ENCODE results near the gene COL6A3.
"Not testable (repeated sequence)": the region's sequence is repeated elsewhere in the genome, so short reads cannot be mapped to it uniquely, and the experiment has no call there.

The COL6A3 gene

DNA sequence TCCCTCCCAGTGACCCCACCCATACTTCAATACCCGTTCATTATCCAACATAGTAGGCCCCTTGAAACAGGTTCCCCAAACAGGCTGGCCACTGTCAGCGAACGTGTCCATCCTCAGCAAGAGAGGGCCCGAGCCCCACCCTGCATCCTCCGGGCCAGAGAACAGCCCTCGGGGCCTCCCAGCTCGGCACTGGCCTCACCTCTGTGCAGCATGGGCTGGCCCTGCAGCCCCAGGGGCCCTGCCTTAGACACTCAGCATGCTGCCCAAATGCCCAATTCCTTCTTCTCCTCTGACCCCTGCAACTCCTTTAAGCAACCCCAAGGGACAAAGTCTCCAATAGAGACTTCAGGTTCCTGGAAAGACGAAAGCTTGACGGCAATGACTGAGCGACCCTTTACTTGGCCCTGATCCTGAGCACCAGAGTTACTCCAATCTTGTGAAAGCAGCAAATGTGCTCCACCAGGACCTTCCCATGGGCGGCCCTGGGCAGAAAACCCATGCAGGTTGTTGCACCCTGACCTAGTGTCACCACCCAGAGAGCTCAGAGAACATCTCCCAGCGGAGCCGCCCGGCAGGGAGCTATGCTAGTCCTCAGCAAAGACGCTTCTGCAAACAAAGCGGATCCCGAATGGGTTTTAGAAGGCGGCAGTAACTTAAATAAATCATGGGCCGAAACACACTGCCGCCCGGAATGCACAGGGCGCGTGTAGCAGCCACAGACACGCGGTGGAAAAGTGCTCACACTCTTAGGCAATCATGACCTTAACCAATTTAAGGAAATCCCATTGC is 782 bp downstream of the COL6A3 start:
- no peak for DNase-seq

DNA sequence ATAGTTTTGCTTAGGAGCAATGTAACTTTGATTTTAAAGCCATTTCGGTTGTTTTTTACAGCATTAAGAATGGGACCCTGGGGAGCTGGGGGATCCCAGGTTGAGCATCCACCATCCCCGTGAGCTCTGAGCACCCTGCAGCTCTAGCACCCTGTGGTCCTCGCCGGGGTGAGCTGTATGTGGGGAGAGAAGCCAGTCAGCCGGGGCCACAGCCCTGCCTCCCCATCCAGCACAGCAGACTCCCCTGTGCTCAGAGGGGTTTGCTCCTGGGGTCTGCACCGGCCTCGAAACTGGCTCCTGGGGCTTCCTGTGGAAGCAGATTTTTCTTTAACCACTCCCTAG is 1.3 kb downstream of the COL6A3 start:
- no peak for DNase-seq

DNA sequence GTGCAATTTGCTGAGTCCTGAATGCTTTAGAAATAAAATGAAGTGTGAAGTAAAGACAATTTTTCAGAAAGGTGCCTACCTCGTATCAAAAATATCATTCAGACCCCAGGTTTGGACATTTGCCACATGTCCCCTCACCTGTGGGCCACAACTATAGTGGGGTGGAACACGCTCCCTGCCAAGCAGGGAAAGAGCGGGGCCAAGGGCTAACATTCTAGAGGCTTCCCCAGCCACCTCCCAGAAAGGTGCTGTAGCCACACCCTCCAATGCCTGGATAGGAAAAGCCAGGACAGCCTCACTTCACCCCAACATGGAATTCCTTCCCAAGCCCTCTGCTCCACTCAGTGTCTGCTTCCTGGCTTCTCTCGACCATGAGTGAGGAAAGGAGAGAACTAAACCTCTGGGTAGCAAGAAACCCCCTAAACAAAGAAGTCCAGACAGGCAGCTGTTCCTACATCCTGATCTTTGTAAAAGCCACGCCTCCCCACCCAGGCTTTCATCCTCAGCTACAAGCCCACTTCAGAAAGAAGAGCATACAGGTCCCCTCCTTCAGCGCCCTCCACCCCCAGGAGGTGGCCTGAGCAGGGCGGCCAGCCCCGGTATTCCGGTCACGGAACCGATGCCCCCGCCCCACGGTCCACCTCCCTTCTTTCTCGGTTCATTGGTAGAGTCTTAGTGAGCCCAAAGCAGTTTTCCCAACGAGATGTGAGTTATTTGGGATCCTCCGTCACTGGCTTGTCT is 2.1 kb downstream of the COL6A3 start:
- DNase-seq, result no peak

DNA sequence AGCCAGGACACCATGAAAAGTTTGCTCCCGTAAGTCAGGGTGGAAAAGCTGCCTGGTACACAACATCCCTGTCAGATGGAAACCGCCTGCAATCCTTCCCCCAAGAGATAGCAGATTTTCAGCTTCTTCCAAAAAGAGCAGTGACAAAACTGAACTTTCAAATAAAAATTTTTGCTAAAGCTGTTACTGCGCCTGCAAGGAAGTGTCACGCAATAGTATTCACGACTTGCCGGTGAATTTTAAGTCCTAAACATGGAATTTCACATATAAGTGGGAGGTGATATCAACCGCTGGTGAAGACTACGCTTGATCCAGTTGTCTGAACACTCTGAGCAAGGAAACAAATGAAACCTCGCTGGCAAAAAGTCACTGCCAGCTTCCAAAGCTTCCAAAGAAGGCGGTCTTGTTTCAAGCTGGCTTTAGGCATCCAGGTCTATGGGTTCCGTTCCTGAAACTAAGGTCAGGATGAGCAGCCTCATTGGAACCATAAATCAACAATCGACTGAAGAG is 2.8 kb downstream of the COL6A3 start:
- DNase-seq, result no peak

DNA sequence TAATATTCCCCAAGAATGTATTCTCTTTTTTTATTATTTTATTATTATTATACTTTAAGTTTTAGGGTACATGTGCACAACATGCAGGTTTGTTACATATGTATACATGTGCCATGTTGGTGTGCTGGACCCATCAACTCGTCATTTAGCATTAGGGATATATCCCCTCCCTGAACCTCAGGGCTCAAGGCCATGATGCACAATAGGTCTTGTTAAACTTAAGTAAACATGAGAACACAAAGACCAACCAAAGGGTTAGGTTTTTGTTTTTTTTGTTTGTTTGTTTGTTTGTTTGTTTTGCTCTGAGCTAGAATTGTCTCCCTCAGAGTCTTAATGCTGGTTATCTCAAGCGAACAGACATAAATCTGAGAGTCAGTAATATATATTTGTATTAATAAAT is 4.7 kb downstream of the COL6A3 start:
- DNase-seq, result not testable (repeated sequence)

DNA sequence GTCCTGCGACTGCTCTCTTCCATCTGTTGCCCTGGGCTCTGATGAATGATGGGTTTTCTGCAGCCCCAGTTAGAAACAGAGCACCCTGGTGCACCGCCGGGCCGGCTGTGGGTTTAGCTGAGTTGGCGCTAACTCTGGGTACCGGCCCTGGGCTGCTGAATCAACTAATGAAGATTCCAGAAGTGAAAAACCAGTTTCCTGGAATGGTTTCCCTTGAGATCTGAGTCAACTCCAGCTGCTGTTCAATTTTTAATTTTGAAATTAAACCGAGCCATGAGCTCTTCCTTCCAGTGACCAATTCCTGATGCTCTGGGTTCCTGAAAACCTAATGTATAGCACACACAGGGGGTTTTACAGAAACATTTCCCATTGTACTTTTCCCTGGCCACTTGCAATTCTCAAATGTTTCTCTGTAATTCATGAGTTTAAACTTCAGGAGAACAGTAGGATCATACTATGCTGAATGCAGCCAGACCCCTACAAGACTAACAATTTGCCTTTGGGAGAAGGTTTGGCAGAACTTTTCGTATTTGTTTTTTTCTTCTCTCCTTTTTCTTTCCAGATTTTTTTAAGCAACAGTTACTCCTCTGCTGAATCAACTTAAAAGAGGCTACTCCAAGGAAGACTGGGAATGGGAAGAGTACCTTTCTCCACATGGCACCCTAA is 5.5 kb downstream of the COL6A3 start:
- no peak for DNase-seq

DNA sequence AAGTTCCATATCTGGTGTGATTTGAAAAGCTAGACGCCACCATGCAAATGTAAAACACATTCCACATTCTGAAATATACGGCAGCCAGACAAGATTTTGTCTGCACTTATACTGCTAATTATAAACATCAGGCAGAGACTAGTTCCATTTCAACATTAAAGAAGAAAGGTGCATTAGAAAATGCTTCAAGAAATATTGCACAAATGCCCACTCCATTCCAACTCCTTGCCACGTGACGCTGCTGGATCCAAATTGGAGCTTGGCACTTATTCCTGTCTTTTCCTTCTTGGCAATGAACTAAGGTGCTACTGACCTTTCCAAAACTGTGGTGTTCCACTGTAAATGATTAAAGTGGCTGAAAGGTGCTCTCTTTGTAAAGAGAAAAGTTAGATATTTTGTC is 6.3 kb downstream of the COL6A3 start:
- no peak for DNase-seq

DNA sequence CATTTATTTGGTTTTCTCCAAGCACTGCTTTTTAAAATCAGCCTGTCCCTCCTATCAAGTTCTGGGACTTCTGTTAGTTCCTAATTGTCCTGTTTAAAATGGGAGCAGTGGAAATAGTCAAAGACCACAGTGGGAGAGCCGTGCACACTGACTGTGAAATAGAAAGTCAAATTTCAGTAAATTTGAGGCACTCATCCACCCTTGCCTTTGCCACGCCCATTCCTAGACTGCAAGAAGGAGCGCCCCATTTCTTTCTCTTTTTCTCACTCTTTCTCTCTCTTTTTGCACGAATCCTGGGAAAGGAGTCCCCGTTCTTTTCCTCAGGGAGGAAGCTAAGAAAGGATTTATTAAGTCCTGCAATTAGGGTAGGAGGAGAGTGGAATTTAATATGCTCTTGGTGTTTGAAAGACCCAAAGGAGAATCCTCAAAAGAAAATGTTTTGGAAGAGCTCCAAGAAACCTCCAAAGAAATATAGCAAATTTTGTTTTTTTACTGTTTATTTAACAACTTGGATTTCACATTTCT is 7.5 kb downstream of the COL6A3 start:
- no peak for DNase-seq

DNA sequence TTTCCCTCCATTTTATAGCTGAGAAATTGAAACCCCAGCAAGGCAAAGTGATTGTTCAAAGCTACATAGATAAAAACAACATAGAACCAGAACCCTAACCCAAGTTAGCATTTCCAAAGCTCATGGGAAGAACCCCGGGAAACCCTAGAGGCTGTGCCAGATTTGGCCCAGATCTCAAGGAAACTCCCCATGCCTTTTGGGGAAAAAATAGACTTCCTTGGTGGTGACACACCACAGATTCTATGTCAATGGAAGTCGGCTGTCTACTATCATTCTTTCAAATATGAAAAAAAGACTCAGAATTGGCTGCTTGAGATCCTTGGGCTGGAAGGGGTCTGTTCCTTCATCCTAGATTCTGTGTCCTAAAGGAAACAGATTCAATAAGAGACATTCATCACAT is 8.4 kb downstream of the COL6A3 start:
- DNase-seq, result no peak

DNA sequence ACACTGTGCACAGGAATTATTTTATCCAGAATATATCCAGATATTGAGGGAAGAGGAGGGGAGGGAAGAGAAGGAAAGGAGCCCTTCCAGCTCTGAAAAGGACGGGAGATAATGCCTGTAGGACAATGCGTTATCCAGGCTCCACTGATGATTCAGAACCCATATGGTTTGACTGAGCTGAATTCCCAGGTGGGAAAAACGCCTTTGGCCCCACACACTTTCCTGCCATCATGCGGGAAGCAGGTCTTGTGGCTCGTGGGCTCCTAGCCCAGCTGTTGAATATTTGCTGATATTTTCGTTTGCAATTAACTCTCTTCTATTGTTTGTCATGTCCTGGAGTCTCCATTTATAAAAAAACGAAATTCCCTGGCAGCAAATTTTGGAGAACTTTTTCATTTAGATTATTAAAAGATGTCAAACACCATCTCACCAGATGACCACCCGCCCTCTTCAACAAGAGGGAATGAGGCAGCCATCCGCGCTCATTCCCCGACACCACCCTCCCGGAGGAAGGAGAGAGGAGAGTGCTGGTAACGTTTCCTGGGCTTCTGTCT is 8.9 kb downstream of the COL6A3 start:
- DNase-seq, result no peak

DNA sequence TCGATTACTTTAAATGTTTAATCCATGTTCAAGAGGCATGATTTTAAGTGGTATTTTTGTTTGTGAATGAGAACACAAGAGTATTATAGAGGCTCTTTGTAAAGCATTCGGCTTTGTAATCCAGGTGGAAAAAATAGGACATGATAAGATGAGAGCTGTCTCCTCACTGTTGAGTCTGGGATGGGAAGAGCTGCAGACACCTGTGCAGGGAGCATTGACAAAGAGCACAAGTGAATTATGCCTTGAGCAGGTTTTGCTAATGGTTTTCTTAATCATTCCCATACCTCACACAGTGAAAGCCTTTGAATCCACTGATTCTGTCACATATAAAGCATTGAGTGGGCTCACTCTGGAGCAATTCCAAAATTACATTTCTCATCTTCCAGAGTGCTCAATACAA is 9.6 kb downstream of the COL6A3 start:
- DNase-seq, result no peak

DNA sequence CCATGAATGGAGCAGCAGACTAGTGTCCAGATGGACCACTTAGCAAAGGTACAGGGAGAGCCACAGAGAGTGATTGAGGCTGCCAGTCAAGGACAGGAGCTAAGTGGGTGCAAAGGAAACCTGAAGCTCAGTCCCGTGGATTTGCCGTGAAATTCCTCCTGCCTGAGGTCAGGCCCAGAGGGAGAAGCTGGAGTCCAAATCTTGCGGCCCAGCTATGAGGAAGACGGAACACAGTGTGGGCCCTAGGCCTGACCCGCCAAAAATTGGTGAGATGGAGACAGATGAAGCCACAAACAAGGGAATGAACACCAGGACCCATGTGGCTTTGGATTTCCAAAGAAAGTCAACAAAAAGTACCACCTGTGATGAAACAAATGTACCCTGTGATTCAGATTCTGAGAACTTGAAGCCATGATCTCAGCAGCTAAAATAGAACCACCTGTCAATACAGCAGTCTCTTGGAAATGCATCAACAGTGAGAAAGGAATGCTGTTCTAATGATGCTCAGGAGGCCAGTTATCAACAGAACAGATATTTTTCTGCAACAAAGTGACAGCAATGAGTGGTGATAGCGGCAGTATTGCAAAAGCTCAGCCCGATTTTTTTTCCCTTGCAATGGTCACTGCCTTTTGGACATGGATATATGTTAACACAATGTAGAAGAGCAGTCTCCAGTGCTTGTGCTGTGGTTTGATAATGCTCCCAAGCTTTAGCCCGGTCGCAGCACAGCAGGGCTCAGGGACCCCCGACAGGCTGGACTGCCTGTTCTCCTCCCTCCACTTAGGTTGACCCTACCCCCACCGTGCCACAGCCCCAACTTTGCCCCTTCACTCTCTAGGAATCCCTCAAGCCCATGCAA is 10.7 kb downstream of the COL6A3 start:
- DNase-seq, result no peak

DNA sequence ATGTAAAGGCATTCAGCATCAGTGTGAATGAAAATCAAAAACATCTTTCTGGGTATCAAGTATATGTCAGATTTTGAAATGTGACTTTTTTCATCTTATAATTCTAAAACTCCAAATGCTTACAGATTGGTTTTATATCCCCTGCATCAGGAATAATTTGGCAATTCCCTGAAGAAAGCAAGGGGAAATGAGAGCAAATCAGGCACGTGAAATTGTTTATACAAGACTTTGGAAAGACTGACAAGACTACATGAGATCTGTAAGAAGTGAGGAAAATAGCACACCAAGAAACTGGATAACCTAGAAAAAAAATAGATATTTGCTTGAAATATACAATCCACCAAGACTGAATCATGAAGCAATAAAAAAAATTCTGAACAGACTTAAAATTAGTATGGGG is 13.8 kb downstream of the COL6A3 start:
- no peak for DNase-seq

DNA sequence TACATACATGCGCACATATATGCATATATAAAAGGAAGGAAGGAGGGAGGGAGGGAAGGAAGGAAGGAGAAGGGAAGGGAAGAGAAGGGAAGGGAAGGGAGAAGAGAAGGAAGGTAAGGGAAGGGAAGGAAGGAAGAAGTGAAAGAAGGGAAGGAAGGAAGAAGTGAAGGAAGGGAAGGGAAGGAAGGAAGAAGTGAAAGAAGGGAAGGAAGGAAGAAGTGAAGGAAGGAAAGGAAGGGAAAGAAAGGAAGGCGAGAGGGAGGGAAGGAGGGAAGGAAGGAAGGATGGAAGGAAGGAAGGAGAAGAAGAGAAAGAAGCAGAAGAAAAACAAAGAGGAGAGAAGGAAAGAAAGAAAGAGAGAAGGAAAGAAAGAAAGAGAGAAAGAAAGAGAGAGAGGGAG is 16.9 kb downstream of the COL6A3 start:
- DNase-seq, result no peak

DNA sequence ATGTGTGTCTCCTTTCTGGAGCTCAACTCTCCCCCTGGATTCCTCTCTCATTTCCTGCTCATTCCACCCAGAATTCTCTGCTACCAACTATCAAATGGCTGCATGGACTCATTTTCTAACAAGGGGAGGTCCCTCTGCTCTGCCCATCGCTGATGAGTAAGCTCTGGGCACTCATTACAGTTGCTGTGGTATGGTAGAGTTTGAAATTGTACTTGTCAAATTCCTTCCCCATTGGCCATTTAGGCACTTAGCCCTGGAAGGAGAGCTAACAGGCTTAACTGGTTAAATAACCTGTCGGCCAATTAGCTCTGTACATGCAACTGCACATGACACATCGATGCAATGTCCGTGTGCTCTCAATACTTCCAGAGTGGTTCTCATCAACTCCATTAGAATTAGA is 20.4 kb downstream of the COL6A3 start:
- DNase-seq, result no peak

DNA sequence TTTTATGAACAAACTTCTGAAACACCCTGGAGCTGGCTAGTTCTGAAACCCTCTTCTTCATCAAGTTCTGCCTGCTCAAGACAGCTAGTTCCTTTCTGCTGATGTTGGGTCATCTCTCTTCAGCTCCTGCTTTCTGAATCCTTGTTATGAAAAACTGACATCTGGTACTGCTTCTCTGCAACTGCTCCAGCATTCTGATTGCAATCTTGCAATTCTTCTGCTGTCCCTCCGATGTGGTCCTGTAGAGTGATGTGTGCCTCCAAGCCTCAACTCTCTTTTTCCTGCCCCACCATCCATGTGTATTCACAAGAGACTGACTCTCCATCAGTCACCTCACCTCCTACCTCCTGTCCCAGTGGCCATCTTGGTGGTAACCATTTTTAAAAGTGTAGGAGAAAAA is 21.8 kb downstream of the COL6A3 start:
- no peak for DNase-seq

DNA sequence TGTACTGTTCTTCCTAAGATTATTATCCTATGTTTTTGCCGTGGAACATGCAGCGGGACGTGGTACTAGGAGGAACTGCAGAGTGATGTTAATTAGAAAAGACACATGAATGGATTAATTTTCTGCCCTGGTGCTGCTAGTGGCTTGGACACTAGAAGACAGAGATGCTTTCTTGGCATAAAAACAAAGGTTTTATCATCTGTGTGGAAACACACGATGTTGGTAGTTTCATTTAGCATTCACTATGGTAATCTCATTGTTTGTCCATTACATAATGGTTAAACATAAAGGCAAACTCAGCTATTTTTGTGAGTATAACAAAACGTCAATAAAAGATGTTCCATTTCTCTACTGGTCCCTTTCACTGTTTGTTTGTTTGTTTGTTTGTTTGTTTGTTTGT is 22.8 kb downstream of the COL6A3 start:
- no peak for DNase-seq

DNA sequence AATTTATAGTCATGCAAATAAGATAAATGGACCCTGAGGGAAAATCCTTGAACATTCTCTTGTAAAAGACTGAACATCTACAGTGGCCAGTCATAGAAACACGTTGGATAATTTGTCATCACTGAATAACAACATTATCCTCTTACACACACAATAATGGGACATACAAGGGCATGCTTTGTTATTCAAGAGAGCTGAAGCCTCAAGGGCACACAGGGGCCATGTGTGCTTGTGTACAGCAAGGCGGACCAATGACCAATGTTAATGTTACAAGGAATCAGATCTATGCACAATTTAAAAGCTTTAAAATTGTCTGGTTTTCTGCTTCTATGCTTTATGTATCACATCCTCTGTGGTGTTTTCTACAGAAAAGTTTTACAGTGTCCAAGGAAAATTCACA is 23.7 kb downstream of the COL6A3 start:
- no peak for DNase-seq

DNA sequence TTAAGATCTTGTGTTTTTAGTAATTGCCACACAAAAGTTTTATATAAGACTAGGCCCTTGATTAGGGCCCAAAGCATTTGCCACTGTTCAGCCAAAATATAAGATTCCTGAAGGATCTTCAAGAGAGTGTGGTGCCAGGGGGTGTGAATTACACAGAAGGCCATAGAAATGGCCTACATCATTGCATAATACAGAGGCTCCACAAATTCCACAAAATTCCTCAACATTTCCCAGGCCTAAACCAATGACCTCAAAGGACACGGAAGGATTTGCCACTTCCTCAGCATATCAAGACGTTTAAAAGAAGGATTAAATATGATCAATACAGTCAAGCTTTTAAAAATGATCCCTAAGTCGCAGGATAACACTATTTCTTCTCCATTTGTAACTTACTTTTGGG is 24.1 kb downstream of the COL6A3 start:
- DNase-seq, result no peak

DNA sequence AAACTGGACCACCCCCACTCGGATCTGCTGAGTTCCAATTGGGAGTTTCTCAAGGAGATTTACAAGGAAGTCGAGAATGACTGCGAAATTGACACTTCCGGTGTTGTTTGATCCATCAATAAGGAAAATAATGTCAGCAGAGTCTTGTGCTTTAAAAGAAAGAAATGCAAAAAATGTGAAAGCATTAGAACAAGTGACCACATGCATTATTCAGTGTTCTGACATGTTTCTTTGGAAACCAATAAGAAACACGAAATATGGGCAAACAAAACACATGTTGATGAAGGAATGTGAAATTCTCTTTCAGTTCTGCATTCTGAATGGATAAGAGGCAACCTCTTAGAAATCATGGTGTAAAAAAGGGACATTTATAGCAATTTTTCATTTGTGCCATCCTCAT is 25.9 kb downstream of the COL6A3 start:
- DNase-seq, result no peak

DNA sequence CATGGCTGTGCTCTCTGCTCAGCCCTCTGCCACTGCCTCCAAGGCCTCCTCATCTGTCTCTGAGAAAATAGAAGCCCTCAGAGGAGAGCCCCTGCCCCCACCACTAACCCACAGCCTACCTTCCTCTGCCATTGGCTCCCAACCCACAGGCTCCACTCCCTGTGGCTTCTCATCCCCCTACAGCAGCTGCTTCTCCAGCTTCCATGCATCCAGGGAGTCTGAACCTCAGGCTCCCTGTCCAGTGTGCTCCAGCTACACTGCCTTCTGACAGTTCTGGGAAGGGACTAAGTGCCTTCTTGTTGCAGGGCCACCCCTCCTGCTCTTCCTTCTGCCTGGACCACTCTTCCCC is 29.3 kb downstream of the COL6A3 start:
- no peak for DNase-seq

DNA sequence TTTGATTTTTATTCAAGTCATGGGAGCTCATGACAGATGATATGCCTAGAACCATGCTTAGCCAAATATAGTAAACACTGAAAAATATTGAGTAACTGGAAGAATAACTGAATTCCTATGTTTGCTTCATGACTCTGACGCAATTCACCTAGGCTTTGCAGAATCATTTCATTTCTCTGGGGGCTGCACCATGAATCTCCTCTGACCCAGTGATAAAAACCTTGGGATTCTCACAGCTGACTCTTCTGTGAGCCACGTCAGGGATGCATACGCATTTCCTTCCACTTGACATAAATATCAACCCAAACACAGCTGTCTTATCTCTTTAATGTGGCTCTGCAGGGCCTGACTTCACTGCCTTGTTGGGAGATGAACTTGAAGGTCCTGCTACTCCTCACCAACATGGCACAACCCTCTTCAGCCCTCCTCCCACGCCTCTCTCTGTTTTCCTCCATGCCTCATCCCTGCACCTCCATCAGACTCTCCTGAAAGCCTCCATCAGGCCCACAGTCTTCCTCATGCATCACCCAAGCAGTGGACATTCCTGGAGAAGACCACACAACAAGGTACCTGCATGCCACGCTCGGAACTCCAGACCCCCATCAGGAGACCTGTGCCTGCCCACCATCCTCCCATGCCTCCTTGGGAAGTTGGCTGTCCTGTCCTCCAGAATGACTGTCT is 29.8 kb downstream of the COL6A3 start:
- no peak for DNase-seq

Data from effector CD8-positive, alpha-beta T cell (primary cell).